GM12878 (cell line): ENCODE results near the gene ZNF334.

Source experiments
- BACH1 ChIP-seq: fragments of 450-650 bp; IDR thresholded peaks from 2 replicates; pipeline ENCODE4 v1.6.1; 2017; ENCODE audit warnings: mild to moderate bottlenecking, borderline replicate concordance
- EGR1 ChIP-seq, 2 experiments: IDR thresholded peaks; 1 replicate in 1 of 2; 2 replicates in 1 of 2; pipeline ENCODE4 v1.6.1; 2011 to 2012; ENCODE audit warnings: low read depth in 2 of 2, low read length in 2 of 2, borderline replicate concordance in 1 of 2, mild to moderate bottlenecking in 1 of 2, moderate library complexity in 1 of 2
- EP300 ChIP-seq, 2 experiments: fragments of 150-350 bp in 1 of 2; IDR thresholded peaks; 2 replicates each; pipeline ENCODE4 v1.6.1; 2011 to 2012; ENCODE audit warnings: low read depth in 2 of 2, low read length in 2 of 2, borderline replicate concordance in 1 of 2, improper control_type of control experiment in 1 of 2, inconsistent platforms in 1 of 2; ENCODE audit not compliant: control insufficient read depth in 1 of 2
- JUND ChIP-seq: IDR thresholded peaks from 2 replicates; pipeline ENCODE4 v1.6.1; 2012; ENCODE audit warnings: low read depth, mild to moderate bottlenecking, low read length, improper control_type of control experiment, moderate library complexity
- KAT2A ChIP-seq: conservative IDR thresholded peaks from 2 replicates; pipeline ENCODE4 v1.6.1; 2011; ENCODE audit warnings: low read depth, low read length; ENCODE audit not compliant: control insufficient read depth
- MYC ChIP-seq: IDR thresholded peaks from 2 replicates; pipeline ENCODE4 v1.6.1; 2011; ENCODE audit warnings: mild to moderate bottlenecking, low read length, moderate library complexity, inconsistent platforms; ENCODE audit not compliant: insufficient read depth, insufficient replicate concordance, insufficient read length, severe bottlenecking
- POLR2A ChIP-seq: IDR thresholded peaks from 2 replicates; pipeline ENCODE4 v1.6.1; 2011; ENCODE audit warnings: low read depth, mild to moderate bottlenecking, low read length
- ZNF274 ChIP-seq: IDR thresholded peaks from one replicate; pipeline ENCODE4 v1.8.0; 2011; ENCODE audit not compliant: insufficient read length, insufficient read depth
- TF ChIP-seq, protein P1 (sequence below): IDR thresholded peaks from 2 replicates; pipeline ENCODE4 v1.6.1; 2011; ENCODE audit warnings: borderline replicate concordance, low read depth, mild to moderate bottlenecking, moderate library complexity, low read length; ENCODE audit not compliant: insufficient read depth, poor library complexity, severe bottlenecking
- TF ChIP-seq, protein P2 (sequence below), 3 experiments: IDR thresholded peaks in 2 of 3; conservative IDR thresholded peaks in 1 of 3; 2 replicates each; pipeline ENCODE4 v1.5.1; 2011; ENCODE audit warnings: low read depth in 3 of 3, low read length in 3 of 3, mild to moderate bottlenecking in 3 of 3, control low read depth in 2 of 3, moderate library complexity in 2 of 3, inconsistent platforms in 1 of 3, mixed read lengths in 1 of 3; ENCODE audit not compliant: control insufficient read depth in 2 of 3, insufficient read depth in 1 of 3; ENCODE audit errors: extremely low read depth in 1 of 3
- TF ChIP-seq, protein P3 (sequence below): IDR thresholded peaks from 2 replicates; pipeline ENCODE4 v1.6.1; 2012; ENCODE audit warnings: mild to moderate bottlenecking, low read depth, low read length
- TF ChIP-seq, protein P4 (sequence below): IDR thresholded peaks from 2 replicates; pipeline ENCODE4 v1.6.1; 2011; ENCODE audit warnings: low read depth, low read length, improper control_type of control experiment, borderline replicate concordance
- TF ChIP-seq, protein P5 (sequence below): fragments of 450-650 bp; IDR thresholded peaks from 2 replicates; pipeline ENCODE4 v1.6.1; 2016; ENCODE audit warnings: mild to moderate bottlenecking, moderate library complexity, borderline replicate concordance

DNA sequence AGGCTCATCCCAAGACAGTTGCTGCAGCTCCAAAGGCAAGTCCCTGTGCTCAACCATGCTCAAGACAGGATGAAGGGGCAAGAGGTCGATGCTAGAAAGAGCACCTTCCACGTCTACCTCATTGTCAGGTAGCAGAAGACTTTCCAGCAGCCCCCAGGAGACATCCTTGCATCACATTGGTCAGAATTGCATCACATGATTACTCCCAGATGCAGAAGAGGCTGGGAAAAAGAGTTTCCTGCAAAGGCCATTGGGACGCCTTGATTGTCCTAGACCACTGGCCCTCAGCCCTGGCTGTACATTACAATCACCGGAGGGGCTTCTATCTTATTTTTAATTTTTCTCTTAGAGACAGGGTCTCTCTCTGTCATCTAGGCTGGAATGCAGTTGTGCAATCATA, 17.3 kb upstream of the ZNF334 start:
- no peak for TF ChIP-seq POLR2A
- no peak for TF ChIP-seq ZNF274
- TF ChIP-seq, protein P1, sequence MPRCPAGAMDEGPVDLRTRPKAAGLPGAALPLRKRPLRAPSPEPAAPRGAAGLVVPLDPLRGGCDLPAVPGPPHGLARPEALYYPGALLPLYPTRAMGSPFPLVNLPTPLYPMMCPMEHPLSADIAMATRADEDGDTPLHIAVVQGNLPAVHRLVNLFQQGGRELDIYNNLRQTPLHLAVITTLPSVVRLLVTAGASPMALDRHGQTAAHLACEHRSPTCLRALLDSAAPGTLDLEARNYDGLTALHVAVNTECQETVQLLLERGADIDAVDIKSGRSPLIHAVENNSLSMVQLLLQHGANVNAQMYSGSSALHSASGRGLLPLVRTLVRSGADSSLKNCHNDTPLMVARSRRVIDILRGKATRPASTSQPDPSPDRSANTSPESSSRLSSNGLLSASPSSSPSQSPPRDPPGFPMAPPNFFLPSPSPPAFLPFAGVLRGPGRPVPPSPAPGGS = no peak
- TF ChIP-seq, protein P2, sequence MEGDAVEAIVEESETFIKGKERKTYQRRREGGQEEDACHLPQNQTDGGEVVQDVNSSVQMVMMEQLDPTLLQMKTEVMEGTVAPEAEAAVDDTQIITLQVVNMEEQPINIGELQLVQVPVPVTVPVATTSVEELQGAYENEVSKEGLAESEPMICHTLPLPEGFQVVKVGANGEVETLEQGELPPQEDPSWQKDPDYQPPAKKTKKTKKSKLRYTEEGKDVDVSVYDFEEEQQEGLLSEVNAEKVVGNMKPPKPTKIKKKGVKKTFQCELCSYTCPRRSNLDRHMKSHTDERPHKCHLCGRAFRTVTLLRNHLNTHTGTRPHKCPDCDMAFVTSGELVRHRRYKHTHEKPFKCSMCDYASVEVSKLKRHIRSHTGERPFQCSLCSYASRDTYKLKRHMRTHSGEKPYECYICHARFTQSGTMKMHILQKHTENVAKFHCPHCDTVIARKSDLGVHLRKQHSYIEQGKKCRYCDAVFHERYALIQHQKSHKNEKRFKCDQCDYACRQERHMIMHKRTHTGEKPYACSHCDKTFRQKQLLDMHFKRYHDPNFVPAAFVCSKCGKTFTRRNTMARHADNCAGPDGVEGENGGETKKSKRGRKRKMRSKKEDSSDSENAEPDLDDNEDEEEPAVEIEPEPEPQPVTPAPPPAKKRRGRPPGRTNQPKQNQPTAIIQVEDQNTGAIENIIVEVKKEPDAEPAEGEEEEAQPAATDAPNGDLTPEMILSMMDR (IDR thresholded peaks at IDR 0.05 in 2 of 3, conservative IDR thresholded peaks at IDR 0.05 in 1 of 3; ENCODE audit: control insufficient read depth in 2 of 3, extremely low read depth in 1 of 3, insufficient read depth in 1 of 3, low read depth in 3 of 3, low read length in 3 of 3) = no peak
- TF ChIP-seq JUND = no peak
- TF ChIP-seq, protein P3, sequence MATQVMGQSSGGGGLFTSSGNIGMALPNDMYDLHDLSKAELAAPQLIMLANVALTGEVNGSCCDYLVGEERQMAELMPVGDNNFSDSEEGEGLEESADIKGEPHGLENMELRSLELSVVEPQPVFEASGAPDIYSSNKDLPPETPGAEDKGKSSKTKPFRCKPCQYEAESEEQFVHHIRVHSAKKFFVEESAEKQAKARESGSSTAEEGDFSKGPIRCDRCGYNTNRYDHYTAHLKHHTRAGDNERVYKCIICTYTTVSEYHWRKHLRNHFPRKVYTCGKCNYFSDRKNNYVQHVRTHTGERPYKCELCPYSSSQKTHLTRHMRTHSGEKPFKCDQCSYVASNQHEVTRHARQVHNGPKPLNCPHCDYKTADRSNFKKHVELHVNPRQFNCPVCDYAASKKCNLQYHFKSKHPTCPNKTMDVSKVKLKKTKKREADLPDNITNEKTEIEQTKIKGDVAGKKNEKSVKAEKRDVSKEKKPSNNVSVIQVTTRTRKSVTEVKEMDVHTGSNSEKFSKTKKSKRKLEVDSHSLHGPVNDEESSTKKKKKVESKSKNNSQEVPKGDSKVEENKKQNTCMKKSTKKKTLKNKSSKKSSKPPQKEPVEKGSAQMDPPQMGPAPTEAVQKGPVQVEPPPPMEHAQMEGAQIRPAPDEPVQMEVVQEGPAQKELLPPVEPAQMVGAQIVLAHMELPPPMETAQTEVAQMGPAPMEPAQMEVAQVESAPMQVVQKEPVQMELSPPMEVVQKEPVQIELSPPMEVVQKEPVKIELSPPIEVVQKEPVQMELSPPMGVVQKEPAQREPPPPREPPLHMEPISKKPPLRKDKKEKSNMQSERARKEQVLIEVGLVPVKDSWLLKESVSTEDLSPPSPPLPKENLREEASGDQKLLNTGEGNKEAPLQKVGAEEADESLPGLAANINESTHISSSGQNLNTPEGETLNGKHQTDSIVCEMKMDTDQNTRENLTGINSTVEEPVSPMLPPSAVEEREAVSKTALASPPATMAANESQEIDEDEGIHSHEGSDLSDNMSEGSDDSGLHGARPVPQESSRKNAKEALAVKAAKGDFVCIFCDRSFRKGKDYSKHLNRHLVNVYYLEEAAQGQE = no peak
- TF ChIP-seq BACH1 = no peak
- no peak for TF ChIP-seq MYC
- TF ChIP-seq, protein P4, sequence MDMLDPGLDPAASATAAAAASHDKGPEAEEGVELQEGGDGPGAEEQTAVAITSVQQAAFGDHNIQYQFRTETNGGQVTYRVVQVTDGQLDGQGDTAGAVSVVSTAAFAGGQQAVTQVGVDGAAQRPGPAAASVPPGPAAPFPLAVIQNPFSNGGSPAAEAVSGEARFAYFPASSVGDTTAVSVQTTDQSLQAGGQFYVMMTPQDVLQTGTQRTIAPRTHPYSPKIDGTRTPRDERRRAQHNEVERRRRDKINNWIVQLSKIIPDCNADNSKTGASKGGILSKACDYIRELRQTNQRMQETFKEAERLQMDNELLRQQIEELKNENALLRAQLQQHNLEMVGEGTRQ = no peak
- no peak for TF ChIP-seq EP300 (IDR thresholded peaks at IDR 0.05; ENCODE audit: borderline replicate concordance in 1 of 2, control insufficient read depth in 1 of 2, low read depth in 2 of 2, low read length in 2 of 2)
- TF ChIP-seq KAT2A = no peak
- TF ChIP-seq, protein P5, sequence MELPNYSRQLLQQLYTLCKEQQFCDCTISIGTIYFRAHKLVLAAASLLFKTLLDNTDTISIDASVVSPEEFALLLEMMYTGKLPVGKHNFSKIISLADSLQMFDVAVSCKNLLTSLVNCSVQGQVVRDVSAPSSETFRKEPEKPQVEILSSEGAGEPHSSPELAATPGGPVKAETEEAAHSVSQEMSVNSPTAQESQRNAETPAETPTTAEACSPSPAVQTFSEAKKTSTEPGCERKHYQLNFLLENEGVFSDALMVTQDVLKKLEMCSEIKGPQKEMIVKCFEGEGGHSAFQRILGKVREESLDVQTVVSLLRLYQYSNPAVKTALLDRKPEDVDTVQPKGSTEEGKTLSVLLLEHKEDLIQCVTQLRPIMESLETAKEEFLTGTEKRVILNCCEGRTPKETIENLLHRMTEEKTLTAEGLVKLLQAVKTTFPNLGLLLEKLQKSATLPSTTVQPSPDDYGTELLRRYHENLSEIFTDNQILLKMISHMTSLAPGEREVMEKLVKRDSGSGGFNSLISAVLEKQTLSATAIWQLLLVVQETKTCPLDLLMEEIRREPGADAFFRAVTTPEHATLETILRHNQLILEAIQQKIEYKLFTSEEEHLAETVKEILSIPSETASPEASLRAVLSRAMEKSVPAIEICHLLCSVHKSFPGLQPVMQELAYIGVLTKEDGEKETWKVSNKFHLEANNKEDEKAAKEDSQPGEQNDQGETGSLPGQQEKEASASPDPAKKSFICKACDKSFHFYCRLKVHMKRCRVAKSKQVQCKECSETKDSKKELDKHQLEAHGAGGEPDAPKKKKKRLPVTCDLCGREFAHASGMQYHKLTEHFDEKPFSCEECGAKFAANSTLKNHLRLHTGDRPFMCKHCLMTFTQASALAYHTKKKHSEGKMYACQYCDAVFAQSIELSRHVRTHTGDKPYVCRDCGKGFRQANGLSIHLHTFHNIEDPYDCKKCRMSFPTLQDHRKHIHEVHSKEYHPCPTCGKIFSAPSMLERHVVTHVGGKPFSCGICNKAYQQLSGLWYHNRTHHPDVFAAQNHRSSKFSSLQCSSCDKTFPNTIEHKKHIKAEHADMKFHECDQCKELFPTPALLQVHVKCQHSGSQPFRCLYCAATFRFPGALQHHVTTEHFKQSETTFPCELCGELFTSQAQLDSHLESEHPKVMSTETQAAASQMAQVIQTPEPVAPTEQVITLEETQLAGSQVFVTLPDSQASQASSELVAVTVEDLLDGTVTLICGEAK = no peak
- TF ChIP-seq EGR1 (IDR thresholded peaks at IDR 0.05; ENCODE audit: borderline replicate concordance in 1 of 2, low read depth in 2 of 2, low read length in 2 of 2) = no peak
